NCI-H187 treated with DMSO at 0.1 percent for 48 hours (cell line): Measurements from ENCODE around the gene IFNL4.
"Not testable (repeated sequence)": the region's sequence is repeated elsewhere in the genome, so short reads cannot be mapped to it uniquely, and the experiment has no call there.

Experiments used
- DNase-seq: peaks from one replicate; lab custom pipeline; 2025; lab: John Stamatoyannopoulos, UW

The IFNL4 gene

DNA sequence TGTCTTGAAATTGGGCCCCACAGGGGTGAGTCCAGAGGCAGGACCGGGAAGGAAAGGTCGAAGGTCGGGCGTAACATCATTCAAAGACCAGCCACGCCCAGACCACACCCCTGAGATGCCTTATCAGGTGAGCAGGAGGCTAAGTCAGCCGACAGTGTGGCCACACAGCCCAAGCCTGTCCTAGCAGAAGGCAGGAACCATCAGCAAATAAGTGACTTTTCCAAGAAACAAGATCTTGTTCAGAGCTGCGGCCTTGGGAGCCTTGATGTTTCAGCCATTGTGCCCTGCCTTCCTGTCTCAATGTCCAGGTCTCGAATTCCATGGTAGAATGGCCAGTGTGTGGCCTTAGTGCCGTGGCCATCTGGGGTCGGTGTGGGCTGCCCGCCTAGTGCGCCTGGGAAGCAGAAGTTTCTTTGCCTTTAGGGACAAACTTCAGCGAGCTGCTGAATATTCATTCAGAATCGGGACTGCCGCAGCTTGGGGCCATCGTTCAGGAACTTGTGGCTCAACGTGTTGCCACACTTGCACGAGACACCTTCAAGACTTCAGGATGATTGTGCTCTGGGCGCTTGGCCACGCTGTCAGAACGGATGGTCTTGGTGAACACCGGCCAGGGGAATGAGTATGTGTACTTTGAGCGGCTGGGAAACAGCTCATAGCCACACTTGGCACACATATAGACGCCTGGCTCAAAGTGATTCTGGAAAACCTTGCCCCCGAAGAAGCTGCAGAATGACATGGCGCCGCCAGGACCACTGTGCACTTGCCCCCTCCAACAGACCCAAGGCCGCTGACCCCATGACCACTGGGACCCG lies 6.1 kb upstream of the IFNL4 start:
- no peak for DNase-seq

DNA sequence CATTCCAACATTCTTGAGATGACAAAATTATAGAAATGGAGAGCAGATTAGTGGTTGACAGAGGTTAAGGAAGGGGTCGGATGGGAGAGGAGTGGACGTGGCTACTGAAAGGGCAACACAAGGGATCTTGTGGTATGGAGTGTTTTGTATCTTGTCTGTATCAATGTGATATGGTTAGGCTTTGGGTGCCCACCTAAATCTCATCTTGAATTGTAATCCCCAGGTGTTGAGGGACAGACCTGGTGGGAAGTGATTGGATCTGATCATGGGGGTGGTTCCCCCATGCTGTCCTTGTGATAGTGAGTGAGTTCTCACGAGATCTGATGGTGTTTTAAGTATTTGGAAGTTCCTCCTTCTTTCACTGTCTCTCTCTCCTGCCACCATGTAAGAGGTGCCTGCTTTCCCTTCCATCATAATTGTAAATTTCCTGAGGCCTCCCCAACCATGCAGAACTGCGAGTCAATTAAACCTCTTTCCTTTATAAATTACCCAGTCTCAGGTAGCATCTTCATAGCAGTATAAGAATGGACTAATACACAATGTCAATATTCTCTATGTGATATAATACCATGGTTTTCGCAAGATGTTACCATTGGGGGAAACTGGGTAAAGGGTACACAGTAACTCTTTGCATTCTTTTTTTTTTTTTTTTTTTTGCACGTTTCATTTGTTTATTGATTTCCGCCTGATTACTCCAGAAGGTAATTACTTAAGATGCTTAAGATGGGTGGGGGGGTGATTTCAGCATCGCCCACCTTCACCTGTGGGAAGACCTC lies 4.9 kb upstream of the IFNL4 start:
- DNase-seq, result no peak

DNA sequence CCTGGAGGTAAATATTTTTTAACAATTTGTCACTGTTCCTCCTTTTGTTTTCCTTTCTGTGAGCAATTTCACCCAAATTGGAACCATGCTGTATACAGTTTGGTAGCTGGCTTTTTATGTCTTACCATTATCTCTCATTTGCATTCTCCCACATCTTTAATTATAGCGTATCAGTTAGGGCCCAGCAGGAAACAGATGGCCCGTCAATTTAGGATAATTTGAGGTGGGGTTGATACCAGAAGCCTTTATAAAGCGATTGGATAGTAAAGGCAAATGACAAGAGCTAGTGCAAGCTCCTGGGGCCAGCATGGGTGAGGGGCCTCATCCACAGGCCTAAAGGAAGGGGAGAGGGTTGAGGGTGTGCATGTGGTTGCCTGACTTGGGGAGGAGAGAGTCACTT lies 3.8 kb upstream of the IFNL4 start:
- no peak for DNase-seq

DNA sequence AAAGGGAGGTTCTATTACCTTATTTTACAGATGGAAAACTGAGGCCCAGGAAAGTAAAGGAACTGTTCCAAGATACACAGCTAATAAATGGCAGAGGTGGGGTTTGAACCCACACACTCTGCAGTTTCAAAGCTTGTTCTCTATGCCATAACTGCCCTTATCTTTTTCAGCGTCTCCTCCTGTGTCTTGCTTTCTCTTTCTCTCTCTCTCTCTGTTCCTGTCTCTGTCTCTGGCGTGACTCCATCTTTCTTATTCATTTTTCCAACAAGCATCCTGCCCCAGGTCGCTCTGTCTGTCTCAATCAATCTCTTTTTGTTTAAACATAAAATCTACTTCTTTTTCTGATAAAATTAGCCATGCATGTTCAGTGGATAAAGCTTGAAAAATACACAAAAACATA lies 3.2 kb upstream of the IFNL4 start:
- DNase-seq, result no peak

DNA sequence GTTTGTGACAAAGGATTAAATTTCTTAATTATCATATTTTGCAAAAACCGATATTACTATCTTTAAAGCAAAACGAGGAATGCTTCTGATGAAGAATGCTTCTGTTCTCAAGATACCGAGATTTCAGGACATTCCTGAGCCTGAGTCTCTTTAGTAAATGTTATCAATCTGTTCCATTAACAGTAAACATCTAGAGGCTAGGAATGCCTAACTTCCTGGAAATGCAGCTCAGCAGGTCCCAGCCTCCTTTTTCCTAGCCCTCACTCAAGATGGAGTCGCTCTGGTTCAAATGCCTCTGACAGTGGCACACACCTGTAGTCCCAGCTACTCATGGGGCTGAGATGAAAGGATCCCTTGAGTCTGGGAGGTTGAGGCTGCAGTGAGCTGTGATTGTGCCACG lies 2.4 kb upstream of the IFNL4 start:
- no peak for DNase-seq

DNA sequence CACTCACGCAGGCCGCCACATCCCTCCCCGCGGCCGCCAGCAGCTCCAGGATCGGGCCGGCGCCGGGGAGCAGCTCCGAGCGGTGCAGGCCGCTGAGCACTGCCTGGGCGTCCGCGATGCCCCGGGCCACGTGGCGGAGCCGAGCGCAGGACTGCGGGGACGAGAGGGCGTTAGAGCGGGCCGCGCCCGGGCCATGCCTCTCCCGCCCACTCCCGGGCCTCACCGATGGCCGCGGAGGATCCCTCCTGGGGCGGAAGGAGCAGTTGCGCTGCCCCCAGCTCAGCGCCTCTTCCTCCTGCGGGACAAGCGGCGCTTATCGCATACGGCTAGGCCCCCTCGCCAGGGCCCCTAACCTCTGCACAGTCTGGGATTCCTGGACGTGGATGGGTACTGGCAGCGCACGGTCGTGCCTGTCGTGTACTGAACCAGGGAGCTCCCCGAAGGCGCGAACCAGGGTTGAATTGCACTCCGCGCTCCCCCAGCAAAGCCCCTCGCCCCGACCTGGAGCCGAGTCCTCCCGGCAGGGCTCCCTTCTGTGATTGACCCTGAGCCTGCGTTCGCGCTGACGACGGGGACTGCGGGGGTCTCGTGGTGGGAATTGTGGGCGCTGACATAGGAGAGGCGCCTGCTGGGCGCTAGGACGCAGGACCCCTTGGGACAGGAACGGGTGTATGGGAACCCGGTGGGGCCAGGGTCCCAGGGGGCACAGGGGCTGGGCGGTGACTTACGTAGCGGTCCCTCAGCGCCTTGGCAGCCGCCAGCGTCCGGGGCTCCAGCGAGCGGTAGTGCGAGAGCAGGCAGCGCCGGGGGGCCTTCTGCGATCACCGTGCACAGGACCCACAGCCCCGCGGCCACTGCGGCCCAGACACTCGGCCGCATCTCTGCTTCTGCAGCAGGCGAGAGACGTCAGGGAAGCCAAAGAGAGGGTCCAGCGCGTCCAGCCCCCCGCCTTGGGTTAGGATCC lies 673 bp downstream of the IFNL4 start:
- DNase-seq, result no peak

DNA sequence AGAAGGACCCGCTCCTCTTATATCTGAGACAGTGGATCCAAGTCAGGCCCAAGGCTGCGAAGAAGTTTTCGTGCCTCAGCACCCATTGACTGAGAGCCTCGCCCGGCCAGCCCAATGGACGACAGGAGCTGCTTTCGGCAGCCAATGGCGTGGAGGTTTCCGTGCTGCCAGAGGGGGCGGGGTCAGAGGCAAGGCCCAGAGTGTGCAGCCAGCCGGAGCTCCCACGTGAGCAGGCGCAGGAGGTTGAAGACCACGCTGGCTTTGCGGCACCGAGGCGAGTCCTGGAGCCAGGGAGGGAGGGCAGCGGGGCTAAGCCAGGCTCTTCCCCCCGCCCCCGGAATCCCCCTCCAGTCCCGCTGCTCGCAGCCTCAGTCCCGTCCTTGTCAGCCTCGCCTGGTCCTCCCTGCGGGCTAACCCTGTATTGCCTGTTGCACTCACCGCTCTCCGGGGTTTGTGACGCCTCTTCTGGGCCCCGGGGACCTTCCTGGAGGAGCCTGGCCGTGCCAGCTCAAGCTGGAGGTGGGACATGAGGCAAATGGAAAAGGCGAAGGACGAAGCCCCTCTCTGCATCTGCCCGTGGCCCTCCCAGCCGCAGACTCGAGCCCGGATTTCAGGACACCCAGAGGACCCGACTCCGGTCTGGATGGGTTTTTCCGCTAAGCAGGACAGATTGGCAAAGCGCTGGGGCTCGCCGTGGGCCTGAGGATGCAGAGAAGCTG lies 1.5 kb downstream of the IFNL4 start:
- DNase-seq, result no peak

DNA sequence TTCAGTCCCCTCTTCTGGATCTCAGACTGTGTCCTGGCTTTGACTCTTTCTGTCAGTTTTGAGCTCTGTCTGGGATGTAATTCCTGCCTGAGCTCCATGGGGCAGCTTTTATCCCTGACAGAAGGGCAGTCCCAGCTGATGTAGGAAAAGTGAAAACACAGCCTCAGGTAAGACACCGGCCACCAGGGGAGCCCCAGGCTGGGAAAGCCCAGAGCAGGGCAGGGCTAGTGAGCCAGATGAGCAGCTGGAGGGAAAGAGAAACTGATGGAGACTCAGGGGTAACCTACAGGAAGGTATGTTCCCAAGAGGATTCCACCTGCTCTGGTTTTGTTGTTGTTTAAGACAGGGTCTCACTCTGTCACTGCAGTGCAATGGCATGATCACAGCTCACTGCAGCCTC lies 3.5 kb downstream of the IFNL4 start:
- DNase-seq, result not testable (repeated sequence)

DNA sequence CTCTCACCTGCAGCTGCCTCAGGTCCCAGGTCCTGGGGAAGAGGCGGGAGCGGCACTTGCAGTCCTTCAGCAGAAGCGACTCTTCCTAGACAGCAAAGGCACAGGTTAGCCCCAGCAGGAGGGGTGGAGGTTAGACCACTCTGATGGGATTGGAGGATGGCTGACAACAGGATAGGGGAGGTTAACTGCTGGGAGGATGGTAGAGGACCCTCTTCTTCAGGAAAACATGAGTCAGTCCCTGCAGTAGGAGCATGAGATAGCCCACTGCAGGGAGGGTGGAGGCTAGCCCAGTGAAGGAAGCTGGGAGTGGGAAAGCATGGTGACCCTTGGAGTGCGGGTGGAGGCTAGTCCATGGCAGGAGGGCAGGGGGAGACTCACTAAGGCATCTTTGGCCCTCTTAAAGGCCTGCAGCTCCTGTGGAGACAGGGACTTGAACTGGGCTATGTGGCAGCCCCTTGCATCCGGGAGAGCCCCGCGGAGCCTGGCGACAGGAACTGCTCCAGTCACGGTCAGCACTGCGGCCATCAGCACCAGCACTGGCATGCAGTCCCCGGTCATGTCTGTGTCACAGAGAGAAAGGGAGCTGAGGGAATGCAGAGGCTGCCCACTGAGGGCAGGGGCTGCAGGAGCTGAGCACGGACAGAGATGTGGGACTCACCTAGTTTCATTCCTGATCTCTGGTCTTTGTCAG lies 4.1 kb downstream of the IFNL4 start, which contains the start of gene IFNL3:
Gene IFNL3 (minus strand): TSS at position 597 of the 691 bp plus-strand sequence. CDS start 39 bp downstream, at position 558.
- DNase-seq, result not testable (repeated sequence)

DNA sequence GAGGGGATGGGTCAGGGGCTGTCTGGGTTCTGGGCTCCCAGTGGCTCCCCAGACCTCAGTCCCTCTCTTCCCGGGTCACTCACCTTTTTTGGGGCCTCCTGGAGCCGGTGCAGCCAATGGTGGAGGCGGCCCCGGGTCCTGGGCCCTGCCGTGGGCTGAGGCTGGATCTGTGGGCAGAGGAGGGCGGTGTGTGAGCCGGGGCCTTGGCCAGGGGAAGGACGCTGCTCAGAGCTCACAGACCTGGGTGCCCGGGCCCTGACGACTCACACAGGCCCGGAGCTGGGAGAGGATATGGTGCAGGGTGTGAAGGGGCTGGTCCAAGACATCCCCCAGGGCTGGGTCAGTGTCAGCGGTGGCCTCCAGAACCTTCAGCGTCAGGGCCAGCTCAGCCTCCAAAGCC lies 4.9 kb downstream of the IFNL4 start:
- DNase-seq, result not testable (repeated sequence)

DNA sequence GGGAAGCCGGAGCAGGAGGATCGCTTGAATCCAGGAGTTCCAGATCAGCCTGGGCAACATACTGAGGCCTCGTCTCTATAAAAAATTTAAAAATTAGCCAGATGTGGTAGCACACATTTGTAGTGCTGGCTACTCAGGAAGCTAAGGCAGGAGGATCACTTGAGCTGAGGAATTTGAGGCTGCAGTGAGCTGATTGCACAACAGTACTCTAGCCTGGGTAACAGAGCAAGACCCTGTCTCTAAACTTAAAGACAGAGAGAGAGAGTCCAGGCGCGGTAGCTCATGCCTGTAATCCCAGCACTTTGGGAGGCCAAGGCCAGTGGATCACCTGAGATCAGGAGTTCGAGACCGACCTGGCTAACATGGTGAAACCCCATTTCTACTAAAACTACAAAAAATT lies 8.2 kb downstream of the IFNL4 start:
- DNase-seq, result no peak

DNA sequence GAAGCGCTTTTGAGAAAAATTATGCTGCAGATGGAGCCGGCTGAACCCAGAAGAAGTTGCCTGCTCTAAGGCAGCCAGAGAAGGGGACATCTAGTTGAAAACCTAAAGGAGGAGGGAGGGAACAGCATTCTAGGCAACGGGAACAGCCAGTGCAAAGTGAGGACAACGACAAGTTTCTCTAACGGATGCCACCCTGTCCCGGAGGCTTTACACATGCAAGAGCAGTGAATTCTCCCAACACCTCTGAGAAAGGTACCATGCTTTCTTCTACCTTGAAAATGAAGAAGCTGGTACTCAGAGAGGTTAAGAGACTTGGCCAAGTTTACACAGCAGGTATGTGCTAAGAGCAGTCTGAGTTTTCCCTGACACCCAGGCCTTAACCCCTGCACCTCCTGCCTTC lies 9.7 kb downstream of the IFNL4 start:
- no peak for DNase-seq

DNA sequence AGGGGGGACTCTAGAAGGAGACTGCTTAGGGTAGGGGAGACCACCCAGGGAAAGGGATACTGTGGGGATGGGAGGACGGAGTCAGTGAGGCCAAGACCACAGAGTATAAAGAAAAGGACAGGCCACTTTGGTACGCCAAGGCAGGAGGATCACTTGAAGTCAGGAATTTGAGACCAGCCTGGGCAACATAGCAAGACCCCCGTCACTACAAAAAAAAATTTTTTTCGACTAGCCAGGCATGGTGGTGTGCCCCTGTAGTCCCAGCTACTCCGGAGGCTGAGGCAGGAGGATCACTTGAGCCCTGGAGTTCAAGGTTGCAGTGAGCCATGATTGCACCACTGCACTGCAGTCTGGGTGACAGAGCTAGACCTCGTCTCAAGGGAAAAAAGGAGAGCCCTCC lies 10.4 kb downstream of the IFNL4 start:
- no peak for DNase-seq

DNA sequence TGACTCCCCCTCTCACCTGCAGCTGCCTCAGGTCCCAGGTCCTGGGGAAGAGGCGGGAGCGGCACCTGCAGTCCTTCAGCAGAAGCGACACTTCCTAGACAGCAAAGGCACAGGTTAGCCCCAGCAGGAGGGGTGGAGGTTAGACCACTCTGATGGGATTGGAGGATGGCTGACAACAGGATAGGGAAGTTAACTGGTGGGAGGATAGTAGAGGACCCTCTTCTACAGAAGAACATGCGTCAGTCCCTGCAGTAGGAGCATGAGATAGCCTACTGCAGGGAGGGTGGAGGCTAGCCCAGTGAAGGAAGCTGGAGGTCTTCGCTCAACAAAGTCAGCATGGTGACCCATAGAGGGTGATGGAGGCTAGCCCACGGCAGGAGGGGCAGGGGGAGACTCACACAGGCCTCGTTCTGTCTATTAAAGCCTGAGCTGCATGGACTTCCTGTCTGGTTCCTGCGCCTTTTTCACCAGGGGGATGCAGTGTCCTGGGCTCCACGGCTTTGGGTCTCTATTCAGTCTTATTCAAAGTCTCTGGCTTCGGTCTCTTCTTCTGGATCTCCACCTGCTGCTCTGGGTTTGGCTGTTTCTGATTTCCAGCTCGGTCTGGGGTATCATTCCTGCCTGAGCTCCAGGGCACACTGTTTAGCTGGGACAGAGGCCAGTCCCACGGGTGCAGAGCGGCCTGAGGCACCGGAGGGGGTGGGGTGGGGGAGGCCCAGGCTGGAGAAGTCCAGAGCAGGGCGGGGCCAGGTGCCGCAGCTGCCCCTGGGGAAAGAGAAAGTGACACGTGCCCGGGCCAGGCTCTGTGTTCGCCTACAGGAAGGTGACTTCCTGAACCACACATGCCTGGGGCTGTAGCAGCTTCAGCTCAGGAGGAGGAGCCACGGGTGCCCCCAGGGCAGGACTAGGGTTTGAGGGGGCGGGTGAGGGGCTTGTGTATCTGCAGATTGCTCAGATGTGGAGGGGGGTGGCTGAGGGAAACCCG lies 11.2 kb downstream of the IFNL4 start:
- DNase-seq, result no peak

DNA sequence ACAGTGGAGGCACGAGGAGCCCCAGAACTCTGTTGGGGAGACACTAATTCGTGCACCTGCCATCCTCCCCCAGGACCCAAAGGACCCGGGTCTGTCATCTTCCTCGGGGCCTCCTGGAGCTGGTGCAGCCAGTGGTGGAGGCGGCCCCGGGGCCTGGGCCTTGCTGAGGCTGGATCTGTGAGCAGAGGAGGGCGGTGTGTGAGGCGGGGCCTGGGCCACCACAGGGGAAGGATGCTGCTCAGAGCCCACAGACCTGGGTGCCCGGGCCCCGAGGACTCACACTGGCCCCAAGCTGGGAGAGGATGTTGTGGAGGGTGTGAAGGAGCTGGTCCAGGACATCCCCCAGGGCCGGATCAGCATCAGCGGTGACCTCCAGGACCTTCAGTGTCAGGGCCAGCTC lies 12.1 kb downstream of the IFNL4 start:
- DNase-seq, result no peak

DNA sequence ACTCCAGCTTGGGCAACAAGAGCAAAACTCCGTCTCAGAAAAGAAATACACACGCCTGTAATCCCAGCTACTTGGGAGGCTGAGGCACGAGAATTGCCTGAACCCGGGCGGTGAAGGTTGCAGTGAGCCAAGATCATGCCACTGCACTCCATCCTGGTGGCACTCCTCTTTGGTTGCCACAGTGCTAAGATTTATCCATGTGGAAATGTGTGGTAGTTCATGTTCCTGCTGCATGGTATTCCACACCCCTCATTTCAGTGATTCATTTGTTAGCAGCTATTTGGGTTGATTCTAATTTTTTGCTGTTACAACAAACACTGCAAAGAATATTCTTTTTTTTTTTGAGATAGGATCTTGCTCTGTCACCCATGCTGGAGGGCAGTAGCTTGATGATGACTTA lies 15.9 kb downstream of the IFNL4 start:
- DNase-seq, result no peak

DNA sequence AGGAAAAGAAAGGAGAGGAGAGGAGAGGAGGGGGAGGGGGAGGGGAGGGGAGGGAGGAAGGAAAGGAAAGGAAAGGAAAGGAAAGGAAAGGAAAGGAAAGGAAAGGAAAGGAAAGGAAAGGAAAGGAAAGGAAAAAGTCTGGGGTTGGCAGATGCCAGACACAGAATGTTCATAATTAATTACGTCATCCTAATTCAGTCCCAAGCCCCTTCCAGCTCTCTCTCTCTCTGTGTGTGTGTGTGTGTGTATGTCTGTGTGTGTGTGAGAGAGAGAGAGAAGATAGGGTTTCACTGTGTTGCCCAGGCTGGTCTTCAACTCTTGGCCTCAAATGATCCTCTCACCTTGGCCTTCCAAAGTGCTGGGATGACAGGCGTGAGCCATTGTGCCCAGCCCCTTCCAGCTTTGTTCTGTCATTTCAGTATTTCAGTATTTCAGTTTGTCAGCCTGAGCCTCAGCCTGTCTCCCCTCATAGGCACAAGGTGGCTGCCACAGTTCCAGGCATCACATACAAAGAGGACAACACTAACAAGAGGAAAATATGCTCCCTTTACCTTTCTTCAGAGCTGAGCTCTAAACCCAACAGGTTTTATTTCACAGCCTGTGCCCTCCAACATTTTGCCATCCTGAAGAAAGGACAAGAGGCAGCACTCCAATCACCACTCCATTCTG lies 18.4 kb downstream of the IFNL4 start:
- DNase-seq, result no peak

DNA sequence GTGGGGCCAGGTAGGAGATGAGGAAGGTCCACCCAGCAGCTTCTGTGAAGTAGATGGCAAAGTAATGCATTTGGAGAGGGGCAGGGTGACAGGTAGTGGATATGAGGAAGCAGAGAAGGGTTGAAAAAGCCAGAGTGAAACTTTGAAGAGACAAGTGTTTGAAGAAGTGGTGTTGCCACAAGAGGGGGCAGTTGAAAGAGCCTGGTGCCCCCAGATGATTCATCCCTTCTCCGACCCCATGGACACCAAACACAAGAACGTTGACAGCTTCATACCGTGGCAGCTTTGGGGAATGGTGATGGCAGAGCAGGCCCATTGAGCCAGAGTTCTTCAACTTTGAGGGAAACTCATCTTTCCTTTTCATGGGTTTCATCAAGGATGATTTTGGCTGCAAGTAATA lies 23.7 kb downstream of the IFNL4 start:
- DNase-seq, result no peak

DNA sequence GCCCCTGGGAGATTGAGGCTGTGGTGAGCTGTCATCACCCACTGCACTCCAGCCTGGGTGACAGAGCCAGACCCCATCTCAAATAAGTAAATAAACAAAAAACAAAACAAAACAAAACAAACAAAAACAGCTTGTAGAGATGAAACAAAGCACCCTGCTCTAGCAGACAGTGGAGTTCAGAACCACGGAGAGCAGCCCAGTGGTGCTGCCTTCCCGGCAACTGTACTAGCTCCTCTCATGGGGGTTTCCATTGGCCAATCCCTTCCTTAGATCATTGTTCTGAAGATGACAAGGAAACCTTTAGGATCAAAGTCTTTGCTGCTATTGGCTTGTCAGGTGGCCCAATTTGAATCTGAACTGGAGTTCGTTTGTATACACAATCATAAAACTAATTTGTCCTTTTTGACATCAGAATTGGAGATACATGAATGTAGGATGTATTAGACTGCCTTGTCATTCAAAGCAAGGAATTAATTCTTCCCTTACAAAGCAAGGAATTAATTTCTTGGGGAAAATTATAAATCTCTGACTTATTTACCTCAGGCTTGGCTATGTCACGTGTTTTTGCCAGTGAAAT lies 24.9 kb downstream of the IFNL4 start:
- DNase-seq, result no peak
